Kidney capillary endothelial cell (primary cell): ENCODE results near the gene ARHGAP10.
"Not testable (repeated sequence)": the region's sequence is repeated elsewhere in the genome, so short reads cannot be mapped to it uniquely, and the experiment has no call there.

ENCODE experiments used
- DNase-seq: peaks from one replicate; pipeline ENCODE4 v3.0.0-alpha.2; 2018; ENCODE audit warnings: low spot score

The ARHGAP10 gene

GRCh38 chr4:147794787-147795413 lies 63.0 kb downstream of the ARHGAP10 start:
- no peak for DNase-seq

- not testable (repeated sequence) for DNase-seq
Observed at GRCh38 chr4:147799057-147799456, 67.2 kb downstream of the ARHGAP10 start.

- DNase-seq, result no peak
Observed at GRCh38 chr4:147799986-147800555, 68.2 kb downstream of the ARHGAP10 start.

- DNase-seq, result no peak
Observed at GRCh38 chr4:147801820-147802219, 69.9 kb downstream of the ARHGAP10 start.

- no peak for DNase-seq
Observed at GRCh38 chr4:147802346-147802745, 70.5 kb downstream of the ARHGAP10 start.

- no peak for DNase-seq
Observed at GRCh38 chr4:147805946-147806345, 74.1 kb downstream of the ARHGAP10 start.

- no peak for DNase-seq
Observed at GRCh38 chr4:147808447-147808846, 76.6 kb downstream of the ARHGAP10 start.

GRCh38 chr4:147809211-147809610 lies 77.3 kb downstream of the ARHGAP10 start:
- DNase-seq, result no peak

- DNase-seq, result no peak
Observed at GRCh38 chr4:147811878-147812277, 80.0 kb downstream of the ARHGAP10 start.

GRCh38 chr4:147813109-147813773 lies 81.4 kb downstream of the ARHGAP10 start:
- no peak for DNase-seq

- no peak for DNase-seq
Observed at GRCh38 chr4:147813973-147814372, 82.1 kb downstream of the ARHGAP10 start.

- no peak for DNase-seq
Observed at GRCh38 chr4:147814376-147814775, 82.5 kb downstream of the ARHGAP10 start.

GRCh38 chr4:147815741-147816140 lies 83.9 kb downstream of the ARHGAP10 start:
- no peak for DNase-seq

- DNase-seq, result no peak
Observed at GRCh38 chr4:147816382-147817254, 84.7 kb downstream of the ARHGAP10 start.

GRCh38 chr4:147820975-147821374 lies 89.1 kb downstream of the ARHGAP10 start:
- DNase-seq, result no peak

GRCh38 chr4:147821555-147821954 lies 89.7 kb downstream of the ARHGAP10 start:
- no peak for DNase-seq

GRCh38 chr4:147822128-147822527 lies 90.2 kb downstream of the ARHGAP10 start:
- no peak for DNase-seq

GRCh38 chr4:147823130-147823529 lies 91.2 kb downstream of the ARHGAP10 start:
- DNase-seq, result no peak

GRCh38 chr4:147824316-147824715 lies 92.4 kb downstream of the ARHGAP10 start:
- DNase-seq, result no peak

GRCh38 chr4:147824884-147825283 lies 93.0 kb downstream of the ARHGAP10 start:
- DNase-seq, result no peak

- DNase-seq, result peak; percentile 12
Observed at GRCh38 chr4:147825451-147826287, 93.8 kb downstream of the ARHGAP10 start.

GRCh38 chr4:147826288-147826646 lies 94.4 kb downstream of the ARHGAP10 start:
- no peak for DNase-seq
